ENCODE measurements around the gene SAP30L.

Gene SAP30L

DNA sequence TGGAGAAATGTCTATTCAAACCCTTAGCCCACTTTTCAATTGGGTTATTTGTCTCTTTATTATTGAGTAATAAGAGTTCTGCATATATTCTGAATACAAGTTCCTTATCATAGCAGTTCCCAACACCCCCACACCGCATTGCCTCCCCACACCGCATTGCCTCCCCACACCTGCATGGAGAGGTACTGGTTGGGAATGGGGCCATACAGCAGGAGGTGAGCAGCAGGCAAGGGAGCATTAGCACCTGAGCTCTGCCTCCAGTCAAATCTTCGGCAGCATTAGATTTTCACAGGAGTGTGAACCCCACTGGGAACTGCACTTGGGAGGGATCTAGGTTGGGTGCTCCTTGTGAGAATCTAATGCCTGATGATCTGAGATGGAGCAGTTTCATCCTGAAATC lies 10.6 kb upstream of the SAP30L start:
- ChIA-PET CTCF (no interaction called here), POLR2A (no interaction called here)
- TF ChIP-seq, protein P1, sequence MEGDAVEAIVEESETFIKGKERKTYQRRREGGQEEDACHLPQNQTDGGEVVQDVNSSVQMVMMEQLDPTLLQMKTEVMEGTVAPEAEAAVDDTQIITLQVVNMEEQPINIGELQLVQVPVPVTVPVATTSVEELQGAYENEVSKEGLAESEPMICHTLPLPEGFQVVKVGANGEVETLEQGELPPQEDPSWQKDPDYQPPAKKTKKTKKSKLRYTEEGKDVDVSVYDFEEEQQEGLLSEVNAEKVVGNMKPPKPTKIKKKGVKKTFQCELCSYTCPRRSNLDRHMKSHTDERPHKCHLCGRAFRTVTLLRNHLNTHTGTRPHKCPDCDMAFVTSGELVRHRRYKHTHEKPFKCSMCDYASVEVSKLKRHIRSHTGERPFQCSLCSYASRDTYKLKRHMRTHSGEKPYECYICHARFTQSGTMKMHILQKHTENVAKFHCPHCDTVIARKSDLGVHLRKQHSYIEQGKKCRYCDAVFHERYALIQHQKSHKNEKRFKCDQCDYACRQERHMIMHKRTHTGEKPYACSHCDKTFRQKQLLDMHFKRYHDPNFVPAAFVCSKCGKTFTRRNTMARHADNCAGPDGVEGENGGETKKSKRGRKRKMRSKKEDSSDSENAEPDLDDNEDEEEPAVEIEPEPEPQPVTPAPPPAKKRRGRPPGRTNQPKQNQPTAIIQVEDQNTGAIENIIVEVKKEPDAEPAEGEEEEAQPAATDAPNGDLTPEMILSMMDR (IDR thresholded peaks at IDR 0.05; ENCODE audit: insufficient read depth, low read length, missing control alignments), result no peak
- DNase-seq (ENCODE audit: low read depth, low spot score), result no peak
- no peak overlapping the region for H3K4me3 ChIP-seq (ENCODE audit: low read depth, low read length)

DNA sequence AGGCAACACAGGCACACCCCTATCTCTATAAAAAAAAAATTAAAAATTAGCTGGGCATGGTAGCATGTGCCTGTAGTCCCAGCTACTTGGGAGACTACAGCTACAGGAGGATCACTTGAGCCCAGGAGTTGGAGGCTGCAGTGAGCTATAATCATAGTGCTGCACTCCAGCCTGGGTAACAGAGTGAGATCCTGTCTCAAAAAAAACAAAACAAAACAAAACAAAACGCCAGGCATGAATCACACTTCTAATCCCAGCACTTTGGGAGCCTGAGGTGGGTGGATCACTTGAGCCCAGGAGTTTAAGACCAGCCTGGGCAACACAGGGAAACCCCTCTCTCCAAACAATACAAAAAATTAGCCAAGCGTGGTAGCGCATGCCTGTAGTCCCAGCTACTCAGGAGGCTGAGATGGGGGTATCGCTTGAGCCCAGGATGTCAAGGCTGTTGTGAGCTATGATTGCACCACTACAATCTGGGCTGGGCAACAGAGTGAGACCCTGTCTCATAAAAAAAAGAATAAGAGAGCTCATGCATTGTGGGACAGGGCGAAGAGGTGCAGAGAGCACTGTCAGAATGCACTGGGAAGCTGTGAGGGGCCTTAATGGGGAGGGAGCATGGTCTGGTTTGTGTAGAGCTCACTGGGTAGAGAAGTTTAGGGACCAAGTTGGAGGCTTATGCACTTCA lies 8.4 kb upstream of the SAP30L start:
- TF ChIP-seq, protein P1 (IDR thresholded peaks at IDR 0.05; ENCODE audit: insufficient read depth, low read length, missing control alignments), result no peak
- no peak for DNase-seq (ENCODE audit: low read depth, low spot score)
- no peak overlapping the region for H3K4me3 ChIP-seq (ENCODE audit: low read depth, low read length)
- ChIA-PET POLR2A (no interaction called here), CTCF (interaction anchor here (1.0 to 1.5 kb wide), 2 partner anchors 29 to 33 kb away, joined by 3 to 5 read pairs; no protein-coding TSS in a partner anchor)

DNA sequence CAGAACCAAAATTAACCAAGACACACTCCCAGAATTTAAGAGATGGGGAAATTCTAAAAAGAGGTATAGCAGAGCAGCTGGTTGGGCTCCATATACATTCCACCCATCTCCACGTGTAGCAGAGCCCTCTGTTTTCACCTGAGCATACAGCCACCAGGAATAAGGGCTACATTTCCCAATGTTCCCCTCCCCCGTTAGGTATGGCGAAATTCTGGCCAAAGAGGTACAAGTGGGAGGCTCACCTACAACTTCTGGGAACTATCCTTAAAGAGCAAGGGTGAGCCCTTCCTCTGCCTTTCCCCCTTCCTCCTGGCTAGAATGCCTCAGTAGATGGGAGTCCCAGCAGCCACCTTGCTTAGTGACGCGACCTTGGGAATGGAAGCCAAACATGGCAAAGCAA lies 5.3 kb upstream of the SAP30L start:
- POLR2A ChIA-PET, result no interaction called here
- TF ChIP-seq, protein P1 (IDR thresholded peaks at IDR 0.05; ENCODE audit: insufficient read depth, low read length, missing control alignments), result no peak
- H3K4me3 ChIP-seq (ENCODE audit: low read depth, low read length), result no peak overlapping the region
- DNase-seq (ENCODE audit: low read depth, low spot score), result no peak
- CTCF ChIA-PET, result interaction anchor here (1.7 kb wide), 1 partner anchor 19 kb away, joined by 5 read pairs; no protein-coding TSS in a partner anchor

DNA sequence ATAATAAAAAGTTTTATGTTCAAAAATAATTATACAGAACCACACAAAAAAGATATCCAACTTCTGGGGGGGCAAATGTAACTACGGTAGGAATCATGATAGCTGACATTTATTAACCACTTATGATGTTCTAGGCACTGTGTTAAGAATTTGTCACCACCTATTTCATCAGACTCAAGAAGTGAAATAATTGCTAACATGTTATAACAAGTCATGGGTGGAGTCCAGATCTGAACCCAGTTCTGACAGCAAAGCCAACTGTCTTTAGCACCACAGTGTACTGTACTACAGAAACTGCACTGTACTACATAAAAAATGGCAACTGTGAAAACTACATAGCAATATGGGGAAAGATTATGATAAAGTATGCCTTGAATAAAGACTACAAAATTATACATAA lies 3.0 kb upstream of the SAP30L start:
- DNase-seq (ENCODE audit: low read depth, low spot score), result no peak
- ChIA-PET POLR2A (no interaction called here), CTCF (interaction anchor here (1.4 kb wide), 1 partner anchor 19 kb away, joined by 3 read pairs; no protein-coding TSS in a partner anchor)
- TF ChIP-seq, protein P1 (IDR thresholded peaks at IDR 0.05; ENCODE audit: insufficient read depth, low read length, missing control alignments), result no peak
- no peak overlapping the region for H3K4me3 ChIP-seq (ENCODE audit: low read depth, low read length)

DNA sequence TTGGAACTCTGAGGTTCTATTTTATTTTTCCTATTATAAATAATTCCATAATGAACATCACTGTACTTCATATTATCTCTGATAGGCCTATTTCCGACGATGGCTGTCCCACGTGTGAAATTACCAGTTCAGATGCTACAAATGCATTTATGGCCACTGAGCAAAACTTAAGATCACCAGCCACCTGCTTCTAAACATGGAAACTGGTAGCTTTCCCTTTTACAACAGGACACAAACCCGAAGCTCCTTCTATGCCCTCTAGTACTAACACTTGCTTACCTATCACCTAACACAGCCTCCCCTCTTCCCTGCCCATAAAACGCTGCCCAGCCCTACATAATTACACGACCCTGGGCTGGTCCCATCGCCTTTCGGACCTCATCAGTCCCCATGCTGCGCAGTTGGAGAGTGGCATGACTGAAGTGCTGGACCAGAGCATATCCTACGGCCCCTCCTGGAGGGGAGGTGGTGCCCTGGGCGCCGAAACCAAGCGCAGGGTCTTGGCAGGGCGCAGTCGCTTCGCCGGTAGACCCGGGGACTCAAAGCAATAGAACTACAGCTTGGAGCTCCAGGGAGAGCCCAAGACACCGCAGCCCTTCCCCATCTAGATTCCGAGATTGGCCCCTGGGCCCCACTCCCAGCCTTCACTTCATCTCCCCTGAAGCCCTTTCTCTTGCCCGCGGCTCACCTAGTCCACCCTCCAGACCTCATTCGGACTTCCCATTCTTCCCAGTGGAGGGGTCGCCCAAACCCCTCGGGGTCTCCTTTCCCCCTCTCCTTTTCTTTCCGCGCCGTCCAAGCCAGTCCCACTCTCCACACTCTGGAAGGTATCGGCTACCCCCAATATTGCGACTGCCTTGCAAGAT lies 1.0 kb upstream of the SAP30L start:
- peak overlapping the region; percentile 95 for H3K4me3 ChIP-seq (ENCODE audit: low read depth, low read length)
- TF ChIP-seq, protein P1 (IDR thresholded peaks at IDR 0.05; ENCODE audit: insufficient read depth, low read length, missing control alignments), result no peak
- DNase-seq (ENCODE audit: low read depth, low spot score), result no peak
- ChIA-PET POLR2A (no interaction called here), CTCF (interaction anchor here (1.0 kb wide), 2 partner anchors 22 to 372 kb away, joined by 3 to 4 read pairs; no protein-coding TSS in a partner anchor)

Data from AG04449 (cell line).